A549 (cell line): ENCODE data around the gene SLC2A1.

Experiments
- BCL3 ChIP-seq: fragments of >200 bp; sonication (Bioruptor Twin); formaldehyde crosslinking; IDR thresholded peaks from 3 replicates; pipeline ENCODE4 v1.6.1; 2016
- CTCF ChIP-seq: fragments of >200 bp; sonication (Bioruptor Twin); formaldehyde crosslinking; IDR thresholded peaks from 3 replicates; pipeline ENCODE4 v1.5.1; 2016
- EP300 ChIP-seq, 2 experiments: fragments of >200 bp; sonication (Bioruptor Twin); formaldehyde crosslinking; IDR thresholded peaks; 2 replicates in 1 of 2; 3 replicates in 1 of 2; pipeline ENCODE4 v1.6.1; 2016 to 2017
- JUNB ChIP-seq: fragments of >200 bp; sonication (Bioruptor Twin); formaldehyde crosslinking; IDR thresholded peaks from 2 replicates; pipeline ENCODE4 v1.6.1; 2016
- POLR2A ChIP-seq: IDR thresholded peaks from 2 replicates; pipeline ENCODE4 v1.6.1; 2012; ENCODE audit warnings: mild to moderate bottlenecking, low read length
- RAD21 ChIP-seq, 2 experiments: fragments of >200 bp in 1 of 2; sonication (Bioruptor Twin) in 1 of 2; formaldehyde crosslinking in 1 of 2; IDR thresholded peaks in 1 of 2; conservative IDR thresholded peaks in 1 of 2; 2 replicates in 1 of 2; 3 replicates in 1 of 2; pipeline ENCODE4 v1.6.1; 2012 to 2018; ENCODE audit warnings: inconsistent platforms in 1 of 2
- REST ChIP-seq: fragments of 200-600 bp; sonication (generic); IDR thresholded peaks from 2 replicates; pipeline ENCODE4 v1.6.1; 2016; ENCODE audit warnings: antibody characterized with exemption, mild to moderate bottlenecking, moderate library complexity
- RNF2 ChIP-seq: fragments of 200-600 bp; sonication (generic); IDR thresholded peaks from 2 replicates; pipeline ENCODE4 v1.6.1; 2016; ENCODE audit warnings: low read depth, mild to moderate bottlenecking, antibody characterized with exemption, moderate library complexity, borderline replicate concordance

- no peak for TF ChIP-seq CTCF
- TF ChIP-seq JUNB: no peak
- TF ChIP-seq POLR2A: no peak
- TF ChIP-seq EP300 (IDR thresholded peaks at IDR 0.05): no peak
- no peak for TF ChIP-seq RNF2
- no peak for TF ChIP-seq REST
- TF ChIP-seq RAD21 (conservative IDR thresholded peaks at IDR 0.05 in 1 of 2, IDR thresholded peaks at IDR 0.05 in 1 of 2): no peak
- no peak for TF ChIP-seq BCL3
These were observed 72.5 kb downstream of the SLC2A1 start for GRCh38 chr1:42886046-42886739.
